GM12891 (cell line): ENCODE measurements around the gene ING3. TPM values are rescaled to one million over a fixed set of nuclear protein-coding genes. Genes with fewer than 3 reads are reported as not detected.

Source experiments
- DNase-seq: peaks from one replicate; pipeline ENCODE4 v3.0.0; 2011; ENCODE audit warnings: low spot score; ENCODE audit not compliant: insufficient read length
- FAIRE-seq: peaks from 2 replicates; lab custom pipeline; 2011; peaks lifted over from hg19 to GRCh38; lab: Jason Lieb, UNC
- PAX5 ChIP-seq: IDR thresholded peaks from 2 replicates; pipeline ENCODE4 v1.6.1; 2011; ENCODE audit warnings: low read length, moderate library complexity, mild to moderate bottlenecking; ENCODE audit not compliant: insufficient read depth, severe bottlenecking
- POLR2A ChIP-seq: IDR thresholded peaks from 2 replicates; pipeline ENCODE4 v1.6.1; 2011; ENCODE audit warnings: low read depth, low read length, control low read depth
- POLR2AphosphoS5 ChIP-seq: IDR thresholded peaks from 2 replicates; pipeline ENCODE4 v1.6.1; 2011; ENCODE audit warnings: low read depth, low read length, control low read depth
- POU2F2 ChIP-seq: IDR thresholded peaks from 2 replicates; pipeline ENCODE4 v1.6.1; 2011; ENCODE audit warnings: low read depth, mild to moderate bottlenecking, control low read depth, low read length, moderate library complexity
- SPI1 ChIP-seq: IDR thresholded peaks from 2 replicates; pipeline ENCODE4 v1.6.1; 2011; ENCODE audit warnings: low read depth, low read length, control low read depth
- TAF1 ChIP-seq: IDR thresholded peaks from 2 replicates; pipeline ENCODE4 v1.6.1; 2011; ENCODE audit warnings: low read depth, low read length, control low read depth
- polyA plus RNA-seq: library from polyadenylated mRNA; unstranded; fragments of >200 nt; gene quantifications from one replicate; pipeline ENCODE4 v1.2.1, GENCODE V29; 2012; ENCODE audit warnings: low read depth, missing spikeins, inconsistent platforms; ENCODE audit not compliant: missing spikeins

The ING3 gene
- polyA plus RNA-seq = 15.2 TPM

- TF ChIP-seq TAF1 = peak; percentile 69; the same call in 1 of the 2 replicates
- no peak for TF ChIP-seq SPI1
- TF ChIP-seq POU2F2 = peak; percentile 73
- TF ChIP-seq POLR2AphosphoS5 = peak; percentile 74
- peak; percentile 75 for TF ChIP-seq POLR2A
- peak; percentile 97 for FAIRE-seq
- peak; percentile 50 for DNase-seq
Observed at GRCh38 chr7:120950539-120951308, at the start of gene ING3. Gene ING3 (plus strand): TSS chr7:120950777. CDS start chr7:120950897, 120 bp downstream.

- no peak for TF ChIP-seq TAF1
- TF ChIP-seq PAX5 = no peak
- no peak for TF ChIP-seq POU2F2
- no peak for TF ChIP-seq POLR2A
- no peak for TF ChIP-seq SPI1
- no peak for TF ChIP-seq POLR2AphosphoS5
- no peak for FAIRE-seq
Observed at GRCh38 chr7:120915314-120916105, 35.1 kb upstream of the ING3 start.

GRCh38 chr7:120916121-120916520 lies 34.5 kb upstream of the ING3 start:
- DNase-seq = no peak
- no peak for FAIRE-seq
- TF ChIP-seq SPI1 (no peak), TAF1 (no peak), POLR2A (no peak), POU2F2 (no peak), PAX5 (no peak), POLR2AphosphoS5 (no peak)

More at GRCh38 chr7:120915314-120916105, 35.1 kb upstream of the ING3 start:
- no peak for DNase-seq

GRCh38 chr7:120916538-120916937 lies 34.0 kb upstream of the ING3 start:
- FAIRE-seq (no peak), DNase-seq (no peak)
- no peak for TF ChIP-seq POLR2A
- no peak for TF ChIP-seq PAX5
- TF ChIP-seq POLR2AphosphoS5 = no peak
- no peak for TF ChIP-seq SPI1
- no peak for TF ChIP-seq POU2F2
- no peak for TF ChIP-seq TAF1

- no peak for DNase-seq
- no peak for FAIRE-seq
- TF ChIP-seq PAX5 = no peak
- TF ChIP-seq POLR2AphosphoS5 = no peak
- no peak for TF ChIP-seq POLR2A
- no peak for TF ChIP-seq TAF1
- TF ChIP-seq POU2F2 = no peak
- no peak for TF ChIP-seq SPI1
Observed at GRCh38 chr7:120919466-120919865, 31.1 kb upstream of the ING3 start.

- TF ChIP-seq POU2F2 = no peak
- no peak for TF ChIP-seq POLR2A
- no peak for TF ChIP-seq SPI1
- no peak for TF ChIP-seq TAF1
- no peak for TF ChIP-seq PAX5
- TF ChIP-seq POLR2AphosphoS5 = no peak
- no peak for DNase-seq
- no peak for FAIRE-seq
Observed at GRCh38 chr7:120920034-120920433, 30.5 kb upstream of the ING3 start.

GRCh38 chr7:120920591-120921274 lies 29.8 kb upstream of the ING3 start:
- FAIRE-seq = no peak
- no peak for TF ChIP-seq TAF1
- no peak for TF ChIP-seq POLR2A
- TF ChIP-seq POLR2AphosphoS5 = no peak
- TF ChIP-seq PAX5 = no peak
- no peak for TF ChIP-seq SPI1
- TF ChIP-seq POU2F2 = no peak
- DNase-seq = no peak

GRCh38 chr7:120924837-120925236 lies 25.7 kb upstream of the ING3 start:
- FAIRE-seq = no peak
- TF ChIP-seq POLR2A (no peak), SPI1 (no peak), PAX5 (no peak), TAF1 (no peak), POU2F2 (no peak), POLR2AphosphoS5 (no peak)
- DNase-seq = no peak

- no peak for TF ChIP-seq POLR2A
- no peak for TF ChIP-seq PAX5
- no peak for TF ChIP-seq POU2F2
- no peak for TF ChIP-seq TAF1
- TF ChIP-seq SPI1 = no peak
- TF ChIP-seq POLR2AphosphoS5 = no peak
- FAIRE-seq = no peak
- DNase-seq = no peak
Observed at GRCh38 chr7:120925392-120925791, 25.2 kb upstream of the ING3 start.
